Thoracic aorta (tissue), 2 donors: ENCODE data around the gene CASP9. TPM values are rescaled to one million over a fixed set of nuclear protein-coding genes. Genes with fewer than 3 reads are reported as not detected.

Experiments
- ATAC-seq: fragments of 150-250 bp; one replicate; pipeline ENCODE4 v1.8.0; 2017; ENCODE audit warnings: low read depth; ENCODE audit not compliant: insufficient number of reproducible peaks, low FRiP score
- DNase-seq: peaks from one replicate; pipeline ENCODE4 v3.0.0-alpha.2; 2020; ENCODE audit warnings: low spot score
- H3K27ac ChIP-seq, 2 donors: fragments of 200-600 bp; sonication (generic); 1 replicate in 1 of 2; 2 replicates in 1 of 2; pipeline ENCODE4 v1.5.1; 2016; ENCODE audit warnings: mild to moderate bottlenecking in 2 of 2, moderate library complexity in 2 of 2
- H3K27me3 ChIP-seq: fragments of 200-600 bp; sonication (generic); replicated peaks from 2 replicates; pipeline ENCODE4 v1.6.0; 2016; ENCODE audit warnings: mild to moderate bottlenecking; ENCODE audit not compliant: insufficient read depth
- H3K36me3 ChIP-seq: fragments of 200-600 bp; sonication (generic); one replicate; pipeline ENCODE4 v1.5.1; 2016
- H3K4me1 ChIP-seq, 2 donors: fragments of 200-600 bp; sonication (generic); 1 replicate in 1 of 2; 2 replicates in 1 of 2; pipeline versions ENCODE4 v1.5.1 to v1.6.0; 2016; ENCODE audit warnings: low read depth in 2 of 2, mild to moderate bottlenecking in 1 of 2; ENCODE audit not compliant: control insufficient read depth in 1 of 2
- H3K4me3 ChIP-seq: fragments of 200-600 bp; sonication (generic); 2 replicates; pipeline ENCODE4 v1.5.1; 2016; ENCODE audit warnings: mild to moderate bottlenecking
- H3K9me3 ChIP-seq: fragments of 200-600 bp; sonication (generic); 2 replicates; pipeline ENCODE4 v1.5.1; 2016
- CTCF ChIP-seq: fragments of 200-600 bp; sonication (generic); IDR thresholded peaks from one replicate; pipeline ENCODE4 v1.5.1; 2019; ENCODE audit warnings: antibody characterized with exemption
- total RNA-seq, 2 donors: library from RNA; depleted of rRNA; stranded (reverse); fragments of >200 nt; gene quantifications; one replicate each; pipeline versions ENCODE4 v1.1.0 to v1.2.3, GENCODE V29; 2016

The CASP9 gene
- total RNA-seq, 2 donors from 2014 or later, result 14.2 to 18.8 TPM

- DNase-seq (no peak), ATAC-seq (no peak)
- Histone ChIP-seq H3K27me3 (no peaks in the 10 kb centered on the region), H3K27ac (no peak overlapping the region), H3K36me3 (peaks cover 27% of the 10 kb centered on the region), H3K9me3 (no peaks in the 10 kb centered on the region), H3K4me3 (no peak overlapping the region), H3K4me1 (no peaks in the 10 kb centered on the region)
- TF ChIP-seq CTCF, result no peak
Measured at GRCh38 chr1:15540186-15540585, 16.2 kb upstream of the CASP9 start.

GRCh38 chr1:15538771-15539170 is 14.8 kb upstream of the CASP9 start:
- Histone ChIP-seq H3K4me3 (no peak overlapping the region), H3K36me3 (peaks cover 22% of the 10 kb centered on the region), H3K27me3 (no peaks in the 10 kb centered on the region), H3K4me1 (no peaks in the 10 kb centered on the region), H3K9me3 (no peaks in the 10 kb centered on the region), H3K27ac (no peak overlapping the region)
- DNase-seq (no peak), ATAC-seq (no peak)
- no peak for TF ChIP-seq CTCF

- TF ChIP-seq CTCF, result no peak
- no peak overlapping the region for H3K4me3 ChIP-seq
- no peak overlapping the region for H3K27ac ChIP-seq
- H3K36me3 ChIP-seq, result peaks cover 8% of the 10 kb centered on the region
- H3K4me1 ChIP-seq, result peaks cover 3 to 13% of the 10 kb centered on the region in 2 donors
- H3K9me3 ChIP-seq, result no peaks in the 10 kb centered on the region
- no peaks in the 10 kb centered on the region for H3K27me3 ChIP-seq
- DNase-seq, result no peak
- ATAC-seq, result no peak
Measured at GRCh38 chr1:15531682-15532081, 7.7 kb upstream of the CASP9 start.

- no peaks in the 10 kb centered on the region for H3K9me3 ChIP-seq
- no peak overlapping the region for H3K27ac ChIP-seq
- H3K4me3 ChIP-seq, result no peak overlapping the region
- ATAC-seq (no peak), DNase-seq (no peak)
- peaks cover 8% of the 10 kb centered on the region for H3K36me3 ChIP-seq
- peaks cover 6 to 16% of the 10 kb centered on the region in 2 donors for H3K4me1 ChIP-seq
- H3K27me3 ChIP-seq, result no peaks in the 10 kb centered on the region
- no peak for TF ChIP-seq CTCF
Measured at GRCh38 chr1:15531003-15531402, 7.0 kb upstream of the CASP9 start.

GRCh38 chr1:15526490-15527339 is 2.7 kb upstream of the CASP9 start, which contains the start of gene DNAJC16:
Gene DNAJC16, plus strand, starts transcription at chr1:15526848. Its CDS starts 2,258 bp downstream, at chr1:15529106.
- no peaks in the 10 kb centered on the region for H3K27me3 ChIP-seq
- no peaks in the 10 kb centered on the region for H3K9me3 ChIP-seq
- DNase-seq (peak; percentile 97), ATAC-seq (peak; percentile 74)
- TF ChIP-seq CTCF, result no peak
- peaks cover 18 to 37% of the 10 kb centered on the region in 2 donors for H3K4me1 ChIP-seq
- peaks cover 7% of the 10 kb centered on the region for H3K36me3 ChIP-seq
- H3K4me3 ChIP-seq, result peak within 1 kb of the TSS; percentile 98
- peak within 1 kb of the TSS; percentile 76 to 88 for H3K27ac ChIP-seq
